ENCODE measurements around the gene KITLG.
"Not testable (repeated sequence)": the region's sequence is repeated elsewhere in the genome, so short reads cannot be mapped to it uniquely, and the experiment has no call there.

KITLG gene

DNA sequence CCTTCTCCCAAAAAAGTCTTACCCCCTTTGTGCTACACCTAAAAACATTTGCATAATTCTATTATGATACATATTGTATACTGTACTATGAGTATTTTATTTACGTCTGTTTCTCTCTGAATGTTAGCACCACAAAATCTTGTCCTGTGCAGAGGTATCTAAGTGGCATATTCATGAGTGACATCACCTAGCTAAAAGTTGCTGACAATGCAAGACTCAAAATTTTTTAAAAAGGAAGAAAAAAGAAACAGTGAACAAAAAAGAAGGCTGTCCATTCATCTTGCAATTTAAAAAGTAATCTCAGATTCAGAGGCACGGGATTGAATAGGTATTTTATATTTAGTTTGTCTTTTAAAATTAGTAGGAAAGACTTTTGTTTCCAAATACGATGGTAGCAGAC is 69.4 kb downstream of the KITLG start:
- no peak overlapping the region for H3K4me3 ChIP-seq (ENCODE audit: low read length)
- TF ChIP-seq, protein P1, sequence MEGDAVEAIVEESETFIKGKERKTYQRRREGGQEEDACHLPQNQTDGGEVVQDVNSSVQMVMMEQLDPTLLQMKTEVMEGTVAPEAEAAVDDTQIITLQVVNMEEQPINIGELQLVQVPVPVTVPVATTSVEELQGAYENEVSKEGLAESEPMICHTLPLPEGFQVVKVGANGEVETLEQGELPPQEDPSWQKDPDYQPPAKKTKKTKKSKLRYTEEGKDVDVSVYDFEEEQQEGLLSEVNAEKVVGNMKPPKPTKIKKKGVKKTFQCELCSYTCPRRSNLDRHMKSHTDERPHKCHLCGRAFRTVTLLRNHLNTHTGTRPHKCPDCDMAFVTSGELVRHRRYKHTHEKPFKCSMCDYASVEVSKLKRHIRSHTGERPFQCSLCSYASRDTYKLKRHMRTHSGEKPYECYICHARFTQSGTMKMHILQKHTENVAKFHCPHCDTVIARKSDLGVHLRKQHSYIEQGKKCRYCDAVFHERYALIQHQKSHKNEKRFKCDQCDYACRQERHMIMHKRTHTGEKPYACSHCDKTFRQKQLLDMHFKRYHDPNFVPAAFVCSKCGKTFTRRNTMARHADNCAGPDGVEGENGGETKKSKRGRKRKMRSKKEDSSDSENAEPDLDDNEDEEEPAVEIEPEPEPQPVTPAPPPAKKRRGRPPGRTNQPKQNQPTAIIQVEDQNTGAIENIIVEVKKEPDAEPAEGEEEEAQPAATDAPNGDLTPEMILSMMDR (IDR thresholded peaks at IDR 0.05; ENCODE audit: insufficient read depth, low read depth, low read length, missing control alignments), result no peak
- DNase-seq (ENCODE audit: low read depth), result no peak

- TF ChIP-seq, protein P1 (IDR thresholded peaks at IDR 0.05; ENCODE audit: insufficient read depth, low read depth, low read length, missing control alignments), result no peak
- no peak overlapping the region for H3K4me3 ChIP-seq (ENCODE audit: low read length)
- DNase-seq (ENCODE audit: low read depth), result no peak
Observed at GRCh38 chr12:88509851-88510250, 70.4 kb downstream of the KITLG start.

DNA sequence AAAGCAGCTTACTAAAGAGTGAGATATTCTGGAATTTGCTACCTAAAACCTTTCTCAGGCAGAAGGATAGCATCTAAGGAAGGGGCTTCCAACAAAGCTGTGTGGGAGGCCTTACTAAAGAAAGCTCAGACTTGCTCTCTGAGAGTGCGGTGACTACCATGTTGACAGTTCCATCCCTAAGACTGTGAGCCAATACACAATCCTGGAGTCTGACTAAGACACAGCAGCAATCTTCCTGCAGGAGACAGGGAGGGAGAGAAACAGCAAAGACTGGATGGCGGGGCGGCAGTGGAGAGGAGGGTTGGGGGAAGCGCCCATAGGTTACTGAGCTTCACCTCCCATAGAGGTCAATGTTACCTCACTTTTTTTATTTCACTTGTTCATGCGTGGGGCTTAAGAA is 70.9 kb downstream of the KITLG start:
- peak; percentile 22 for DNase-seq (ENCODE audit: low read depth)
- TF ChIP-seq, protein P1 (IDR thresholded peaks at IDR 0.05; ENCODE audit: insufficient read depth, low read depth, low read length, missing control alignments), result no peak
- no peak overlapping the region for H3K4me3 ChIP-seq (ENCODE audit: low read length)

GRCh38 chr12:88507851-88508250 is 72.4 kb downstream of the KITLG start:
- not testable (repeated sequence) for H3K4me3 ChIP-seq (ENCODE audit: low read length); DNase-seq (ENCODE audit: low read depth)

- no peak overlapping the region for H3K4me3 ChIP-seq (ENCODE audit: low read length)
- TF ChIP-seq, protein P1 (IDR thresholded peaks at IDR 0.05; ENCODE audit: insufficient read depth, low read depth, low read length, missing control alignments), result no peak
- no peak for DNase-seq (ENCODE audit: low read depth)
Observed at GRCh38 chr12:88507270-88507669, 73.0 kb downstream of the KITLG start.

DNA sequence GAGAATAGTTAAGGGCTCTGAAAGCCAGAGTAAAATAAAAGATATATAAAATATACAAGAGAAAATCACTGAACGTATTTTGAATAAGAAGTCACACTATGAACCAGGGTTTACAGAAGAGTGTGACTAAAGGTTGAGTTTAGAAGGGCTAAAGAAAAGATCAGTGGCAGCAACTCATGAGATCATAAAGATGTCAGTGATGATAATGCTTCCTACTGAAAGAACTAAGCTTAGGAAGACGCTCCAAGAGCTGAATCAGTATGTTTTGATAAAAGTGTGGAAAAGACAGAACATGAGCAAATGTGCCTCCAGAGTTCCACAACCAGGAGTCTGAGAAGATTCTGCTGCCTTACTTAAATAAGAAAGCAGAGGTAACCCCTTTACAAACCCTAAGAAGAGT is 74.6 kb downstream of the KITLG start:
- TF ChIP-seq, protein P1 (IDR thresholded peaks at IDR 0.05; ENCODE audit: insufficient read depth, low read depth, low read length, missing control alignments), result no peak
- H3K4me3 ChIP-seq (ENCODE audit: low read length), result no peak overlapping the region
- no peak for DNase-seq (ENCODE audit: low read depth)

GRCh38 chr12:88503281-88503703 is 77.0 kb downstream of the KITLG start:
- TF ChIP-seq, protein P1 (IDR thresholded peaks at IDR 0.05; ENCODE audit: insufficient read depth, low read depth, low read length, missing control alignments), result no peak
- no peak overlapping the region for H3K4me3 ChIP-seq (ENCODE audit: low read length)
- DNase-seq (ENCODE audit: low read depth), result no peak

Data from epithelial cell of esophagus (primary cell).